Tongue (tissue), 2 donors: ENCODE data around the gene THSD7A. TPM values are rescaled to one million over a fixed set of nuclear protein-coding genes. Genes with fewer than 3 reads are reported as not detected.
A peak's percentile ranks its signal among the peaks of the same experiment; 100 is the strongest.

Source experiments
- DNase-seq: peaks from one replicate; pipeline ENCODE4 v3.0.0-alpha.2; 2015
- total RNA-seq: library from RNA; depleted of rRNA; stranded (reverse); fragments of >200 nt; gene quantifications from one replicate; pipeline ENCODE4 v1.2.3, GENCODE V29; 2014

THSD7A gene
- total RNA-seq, 1 donor from 2014 or later, result 10.6 TPM

DNA sequence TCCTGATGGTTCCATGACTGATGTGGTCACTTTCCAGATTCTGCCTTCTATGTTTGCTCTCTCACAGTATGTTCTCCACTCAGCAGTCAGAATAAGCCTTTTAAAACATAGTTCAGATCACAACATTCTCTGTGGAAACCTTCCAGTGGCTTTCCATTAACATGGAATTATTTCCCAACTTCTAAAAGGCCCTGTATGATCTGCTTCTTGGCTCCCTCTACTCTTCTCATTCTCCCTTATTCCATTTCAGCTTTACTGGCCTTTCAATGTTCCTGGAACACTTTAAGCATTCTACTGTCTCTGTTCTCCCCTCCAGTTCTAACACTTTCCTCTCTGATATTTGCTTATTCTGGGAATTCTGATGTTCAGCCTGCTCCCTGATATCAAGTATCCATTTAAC, 325.6 kb downstream of the THSD7A start:
- no peak for DNase-seq

DNA sequence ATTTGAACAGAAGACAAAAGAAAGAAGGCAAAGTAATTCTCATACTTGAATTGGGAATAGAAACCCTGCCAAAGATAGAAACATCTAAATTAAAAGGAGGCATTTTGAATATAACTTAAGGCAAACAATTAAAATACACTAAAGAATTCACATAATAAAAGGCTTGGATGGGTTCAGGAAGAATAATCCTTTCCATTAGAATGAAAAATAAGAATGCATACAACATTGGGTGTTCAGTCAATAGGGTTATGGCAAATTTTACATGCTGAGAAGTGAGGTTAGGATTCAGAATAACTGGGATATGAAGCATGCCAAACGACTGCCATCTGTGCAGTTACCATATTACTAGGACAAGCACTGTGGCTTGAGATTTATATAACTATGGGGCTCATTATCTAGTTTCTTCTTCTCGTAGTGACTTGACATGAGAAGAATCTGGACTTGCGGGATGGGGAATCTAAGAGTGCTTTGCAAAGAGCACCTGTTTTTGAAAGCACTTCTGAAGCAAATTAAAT, 326.5 kb downstream of the THSD7A start:
- DNase-seq, result no peak

DNA sequence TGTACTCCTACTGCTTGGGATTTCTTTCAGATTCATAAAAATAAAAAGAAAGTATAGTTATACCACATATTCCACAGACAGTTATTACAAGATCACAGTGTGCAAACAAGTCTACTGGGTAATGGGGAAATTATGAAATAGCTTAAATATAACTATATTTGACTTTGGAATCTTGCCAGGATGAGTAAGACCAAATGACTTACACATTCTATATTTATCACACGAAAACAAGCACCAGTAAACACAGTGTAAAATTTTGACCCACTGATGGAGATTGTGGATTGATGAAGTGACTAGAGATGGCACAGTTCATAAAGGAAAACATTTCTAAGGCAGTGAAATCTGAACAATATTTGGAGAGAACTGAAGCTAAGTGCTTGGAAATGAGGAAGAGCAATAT, 339.7 kb downstream of the THSD7A start:
- DNase-seq, result no peak

DNA sequence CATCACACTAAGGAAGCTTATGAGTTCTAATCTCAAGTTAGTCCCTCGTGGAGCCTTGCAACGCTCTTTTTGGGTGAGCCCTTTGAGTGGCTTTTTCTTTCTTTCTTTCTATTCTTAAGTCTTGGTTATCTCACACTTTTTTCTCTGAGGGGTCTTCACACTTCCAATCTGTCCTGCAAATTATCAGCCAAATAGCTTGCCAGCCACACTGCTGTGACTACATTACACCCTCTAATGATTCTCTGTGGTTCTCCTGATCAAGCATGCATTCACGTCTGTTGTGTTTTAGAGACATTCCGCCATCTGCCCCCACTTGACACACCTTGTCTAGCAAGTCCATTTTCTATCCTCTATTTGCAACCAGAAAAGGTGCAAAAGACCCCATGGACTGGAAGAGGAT, 340.2 kb downstream of the THSD7A start:
- DNase-seq, result no peak

DNA sequence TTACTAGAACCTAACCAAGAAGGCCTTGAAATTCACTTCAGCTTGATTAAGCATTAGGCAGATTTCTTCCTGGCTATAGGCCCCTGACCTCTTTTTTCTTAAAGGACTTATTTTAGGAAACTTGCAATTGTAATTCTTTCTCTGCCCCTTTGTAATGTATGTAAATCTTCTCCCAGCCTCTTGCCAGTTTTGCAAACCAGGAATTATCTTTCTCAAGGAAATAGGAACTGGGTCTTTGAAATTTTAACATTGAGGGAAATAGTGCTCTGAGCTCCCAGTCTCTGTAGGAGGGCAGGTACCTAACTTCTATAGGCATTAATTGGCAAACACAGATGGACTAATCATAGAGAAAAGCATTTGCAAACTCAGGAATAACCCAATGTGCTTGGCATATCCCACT, 342.7 kb downstream of the THSD7A start:
- DNase-seq, result no peak

DNA sequence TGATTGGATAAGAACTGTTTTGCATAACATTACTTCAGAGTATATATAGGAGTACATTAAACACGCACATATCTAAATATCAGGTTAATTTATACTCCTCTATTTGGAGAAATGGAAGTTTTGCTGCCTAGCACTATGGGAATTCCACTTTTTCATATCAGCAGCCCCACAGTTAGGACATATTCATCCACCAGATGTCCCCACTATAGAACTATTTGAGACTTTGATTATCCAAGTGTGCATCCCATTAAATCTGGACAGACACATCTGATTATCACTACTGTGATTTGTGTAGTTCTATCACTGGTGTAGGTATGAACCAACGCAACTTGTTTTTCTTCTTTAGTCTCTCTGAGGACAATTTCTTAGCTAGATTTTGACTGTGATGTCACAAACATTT, 345.7 kb downstream of the THSD7A start:
- DNase-seq, result no peak

DNA sequence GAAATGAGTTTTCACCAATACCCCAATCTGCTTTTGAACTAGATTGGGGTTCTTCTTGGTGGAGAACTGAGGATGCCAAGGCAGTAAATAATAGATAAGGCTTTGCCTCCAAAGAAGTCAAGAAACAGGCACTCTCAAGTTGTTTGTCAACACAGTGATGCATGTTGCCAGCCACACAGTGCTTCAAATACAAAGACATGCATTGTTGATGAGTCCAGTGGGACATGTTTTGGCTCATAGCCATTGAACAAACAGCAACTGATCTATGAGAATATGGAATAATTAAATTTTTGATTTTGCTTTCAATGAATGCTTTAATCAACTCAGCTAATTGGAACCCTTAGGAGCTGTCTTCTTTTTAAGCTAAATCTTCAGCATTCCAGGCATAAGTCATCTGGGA, 346.4 kb downstream of the THSD7A start:
- DNase-seq, result no peak

DNA sequence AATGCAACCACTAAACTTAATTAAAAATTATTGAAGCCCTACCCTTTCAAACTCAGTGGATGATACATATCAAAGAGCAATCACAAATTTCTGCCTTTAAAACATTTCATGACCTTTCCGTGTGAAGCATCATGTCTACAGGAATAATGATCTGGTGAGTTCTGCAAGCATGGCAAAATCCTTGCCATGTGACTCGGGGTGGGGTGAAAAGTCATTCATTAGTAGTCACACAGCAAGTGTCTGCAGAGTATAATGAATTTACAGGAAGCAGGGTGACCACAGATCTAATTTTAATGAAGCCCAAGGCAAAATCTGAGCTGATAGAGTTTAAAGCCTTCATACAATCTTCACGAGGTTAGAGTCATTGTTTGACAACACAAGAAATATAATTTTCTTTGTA, 351.9 kb downstream of the THSD7A start:
- no peak for DNase-seq

DNA sequence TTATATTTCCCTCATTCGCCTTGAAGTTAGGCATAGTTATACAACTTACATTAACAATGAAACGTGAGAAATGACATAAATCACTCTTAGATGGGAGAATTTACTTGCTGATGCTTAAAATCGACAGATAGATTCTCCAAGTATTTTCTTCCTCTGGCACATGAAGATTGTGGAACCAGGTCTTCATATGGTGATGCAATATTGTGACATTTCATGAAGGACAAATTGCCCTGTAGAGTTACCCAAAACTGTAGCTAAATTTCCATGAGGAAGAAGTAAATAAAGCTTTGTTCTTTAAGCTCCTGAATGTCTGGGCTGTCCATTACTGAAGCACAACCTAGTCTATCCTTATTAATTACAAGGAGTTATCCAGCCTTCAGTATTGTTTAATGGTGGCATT, 353.1 kb downstream of the THSD7A start:
- no peak for DNase-seq

DNA sequence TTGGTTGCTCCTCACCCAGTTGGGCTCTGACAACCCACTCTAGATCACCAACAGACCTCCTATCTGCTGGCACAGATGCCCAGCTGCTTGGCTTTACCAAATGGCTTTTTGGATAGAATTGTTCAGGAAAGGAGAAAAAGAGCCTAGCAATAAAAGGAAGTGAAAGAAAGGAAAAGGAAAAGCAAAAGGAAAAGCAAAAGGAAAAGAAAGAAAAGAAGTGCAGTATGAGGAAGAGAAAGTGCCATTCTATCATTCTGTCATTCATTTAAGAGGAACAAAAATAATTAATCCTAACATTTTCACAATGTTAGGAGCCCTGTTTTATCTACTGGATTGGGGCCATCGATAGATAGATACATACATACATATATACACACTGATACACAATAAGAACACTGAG, 353.6 kb downstream of the THSD7A start:
- no peak for DNase-seq

DNA sequence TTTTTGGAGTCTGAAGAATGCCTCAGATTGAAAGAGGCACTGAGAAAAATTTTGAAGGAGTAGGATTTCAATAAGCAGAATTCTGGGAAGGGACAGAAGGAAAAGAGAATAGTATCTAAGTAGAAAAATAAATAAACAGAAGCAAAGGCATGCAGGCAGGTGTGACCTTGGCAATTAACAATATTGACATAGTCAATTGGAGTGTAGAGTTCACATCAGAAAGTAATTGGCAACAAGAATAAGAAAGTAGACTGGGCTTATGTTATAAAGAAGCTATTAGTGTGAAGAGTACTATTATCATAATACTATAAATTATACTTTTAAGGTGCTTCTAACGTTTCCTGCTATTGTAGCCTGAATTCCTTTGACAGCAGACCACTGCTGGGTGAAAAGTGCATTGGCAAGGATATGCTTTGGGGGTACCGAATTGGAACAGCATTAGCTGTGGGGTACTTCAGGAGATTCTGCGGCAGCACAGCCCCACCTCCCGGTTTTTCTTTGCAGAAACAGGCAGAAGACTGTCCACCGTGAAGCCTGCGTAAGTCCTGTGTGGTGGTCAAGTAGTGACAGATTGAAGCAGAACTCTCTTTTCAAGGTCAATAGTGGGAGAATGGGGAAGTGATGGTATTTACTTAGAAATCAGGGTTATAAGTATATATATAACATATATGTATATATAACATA, 357.0 kb downstream of the THSD7A start:
- DNase-seq, result no peak

DNA sequence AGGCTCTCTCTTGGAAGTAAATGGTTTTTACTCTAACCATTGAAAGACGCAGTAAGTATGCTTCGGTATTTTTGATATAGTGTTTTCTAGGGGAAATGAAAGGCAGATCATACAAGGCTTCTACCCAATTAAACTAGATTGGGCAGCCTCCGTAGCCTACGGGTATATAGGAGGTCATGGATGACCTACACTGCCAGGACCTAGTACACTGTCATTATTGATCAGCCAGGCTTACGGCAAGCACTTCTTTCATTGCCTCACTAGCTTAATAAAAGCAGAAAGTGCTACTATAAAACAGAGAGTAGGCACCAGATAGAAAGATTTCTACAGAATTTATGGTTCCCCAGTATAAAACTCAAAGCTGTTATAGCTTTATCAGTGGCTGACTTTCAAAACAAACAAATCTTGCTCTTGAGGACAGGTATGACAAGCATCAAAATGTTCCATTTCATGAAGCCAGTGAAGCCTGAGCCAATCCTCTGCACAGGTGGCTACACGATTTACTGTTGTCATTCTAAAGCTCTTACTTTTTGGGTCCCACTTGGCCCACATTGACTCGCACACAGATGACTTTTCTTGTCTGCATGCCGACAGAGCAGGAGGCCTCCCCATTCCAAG, 358.1 kb downstream of the THSD7A start:
- DNase-seq, result no peak

DNA sequence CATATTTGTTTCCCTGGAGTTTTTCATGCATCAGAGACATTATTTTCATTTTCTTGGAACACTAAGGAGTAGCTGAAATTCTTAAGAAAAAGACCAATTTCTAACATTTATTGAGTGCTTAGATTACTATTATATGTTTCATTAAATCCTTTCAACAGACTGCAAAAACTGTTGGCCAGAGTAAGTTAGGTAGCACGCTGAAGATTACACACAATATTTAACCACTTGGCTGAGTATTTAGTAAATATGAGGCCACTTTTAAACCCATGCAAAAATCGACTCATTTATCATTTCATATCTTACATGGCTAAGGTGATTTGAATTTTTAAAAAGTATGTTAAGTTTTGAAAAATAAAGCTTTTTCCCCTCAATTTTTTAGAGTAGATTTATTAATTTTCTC, 358.8 kb downstream of the THSD7A start:
- DNase-seq, result no peak

DNA sequence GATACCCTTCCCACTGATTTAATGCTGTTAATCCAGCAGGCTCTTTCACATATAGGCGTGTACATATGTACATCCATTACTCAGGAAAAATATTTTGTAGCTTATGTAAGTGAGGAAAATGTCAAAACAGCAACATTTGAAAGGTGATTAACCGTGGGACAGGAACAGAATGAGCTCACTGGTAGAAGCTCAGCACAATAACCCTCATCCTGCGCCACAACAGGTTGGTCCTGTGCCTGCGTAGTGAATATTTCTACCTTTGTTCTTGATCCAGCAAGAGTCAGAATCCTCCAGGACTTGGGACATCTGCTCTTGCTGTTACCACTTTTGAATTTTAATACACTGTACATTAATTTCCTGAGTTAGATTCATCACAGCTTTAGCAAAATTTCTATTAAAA, 359.4 kb downstream of the THSD7A start:
- DNase-seq, result no peak

DNA sequence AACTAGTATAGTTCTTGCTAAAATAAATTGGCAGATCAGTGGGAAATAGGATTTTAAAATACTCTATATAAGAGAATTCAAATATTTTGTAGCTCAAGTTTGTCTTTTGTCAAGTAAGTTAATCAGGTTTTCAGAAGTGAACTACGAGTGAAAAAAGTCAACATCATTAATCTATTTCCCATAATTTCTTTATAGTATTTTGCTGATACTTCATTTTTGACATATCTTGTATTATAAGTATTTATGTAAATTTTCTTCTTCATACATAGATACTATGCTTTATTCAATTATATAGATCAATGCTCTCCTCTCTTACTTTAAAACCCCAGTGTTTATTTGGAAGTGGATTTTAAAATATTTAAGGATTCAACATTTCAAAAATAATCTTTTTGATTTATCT, 360.7 kb downstream of the THSD7A start:
- DNase-seq, result no peak

DNA sequence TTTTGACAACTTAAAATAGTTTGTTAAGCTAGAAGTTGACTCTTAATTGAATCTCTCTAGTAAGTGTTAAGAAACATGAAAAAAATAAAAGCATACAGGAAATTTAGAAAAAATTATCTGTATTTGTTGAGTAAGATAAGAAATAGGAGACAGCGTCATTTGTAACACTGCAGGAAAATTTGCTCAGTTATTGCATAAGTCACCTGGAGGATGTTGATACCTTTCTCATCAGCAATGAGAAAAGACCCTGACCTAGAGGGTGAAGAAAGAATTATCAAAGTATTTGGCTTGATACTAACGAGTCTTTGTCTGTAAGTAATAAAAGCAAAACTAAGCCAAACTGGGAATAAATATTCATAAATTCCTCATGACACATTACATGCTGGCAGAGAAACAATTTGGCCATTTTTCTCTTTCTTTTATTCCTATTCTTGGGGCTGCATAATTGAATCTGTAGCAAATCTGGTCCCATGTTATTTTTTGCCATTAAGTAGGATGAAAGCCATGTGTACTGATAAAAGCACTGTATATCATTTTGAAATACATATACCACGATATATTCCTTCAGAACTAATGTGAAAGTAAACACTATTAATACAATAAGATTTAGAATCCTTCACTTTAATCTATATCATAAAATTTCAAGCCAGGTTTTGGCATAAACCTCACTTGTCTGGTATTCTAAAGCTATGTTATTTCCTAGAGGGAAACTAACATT, 362.8 kb downstream of the THSD7A start:
- no peak for DNase-seq

DNA sequence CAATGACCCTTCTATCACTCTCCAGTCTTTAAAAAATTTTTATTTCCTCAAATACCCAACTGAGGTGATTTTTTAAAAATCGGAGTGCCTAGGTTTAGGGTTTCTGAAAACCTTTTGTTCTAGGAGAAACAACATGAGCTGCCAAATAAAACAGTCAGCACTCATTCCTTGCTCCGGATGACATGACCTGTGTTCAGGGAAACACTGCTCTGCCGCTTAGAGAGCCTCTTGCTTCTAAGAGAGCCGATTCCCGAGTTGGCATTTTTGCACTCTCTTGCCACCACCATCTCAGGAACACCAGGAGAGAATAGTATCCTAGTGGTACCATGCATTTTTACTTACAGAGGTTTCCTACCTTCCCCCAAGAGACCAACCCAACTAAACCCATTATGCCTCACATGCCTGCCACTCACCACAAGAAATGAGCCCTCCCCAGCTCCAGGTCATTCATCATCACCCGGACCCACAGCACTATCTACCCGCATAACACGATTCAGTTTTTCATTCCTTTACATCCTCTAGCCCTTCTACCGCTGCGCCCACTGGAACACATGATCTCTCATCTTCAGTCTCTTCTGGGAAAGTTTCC, 365.4 kb downstream of the THSD7A start:
- no peak for DNase-seq

DNA sequence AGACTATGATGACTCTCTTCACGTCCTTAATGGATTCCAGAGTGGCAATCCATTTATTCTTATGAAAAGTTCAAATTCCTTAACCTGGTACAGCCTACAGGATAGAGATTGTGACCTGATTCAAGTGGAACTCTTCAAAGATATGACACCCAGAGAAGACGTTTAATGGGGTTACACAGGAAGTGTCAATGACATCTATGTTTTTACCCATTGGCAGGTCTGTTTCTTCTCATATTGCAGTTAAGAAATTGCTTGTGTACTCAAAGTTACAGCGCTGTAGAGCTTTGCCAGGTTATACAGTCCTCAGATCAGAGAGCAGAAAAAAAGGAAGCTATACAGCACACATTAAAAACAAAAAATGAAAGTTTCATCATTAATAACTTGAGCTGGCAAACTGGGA, 367.4 kb downstream of the THSD7A start:
- no peak for DNase-seq

DNA sequence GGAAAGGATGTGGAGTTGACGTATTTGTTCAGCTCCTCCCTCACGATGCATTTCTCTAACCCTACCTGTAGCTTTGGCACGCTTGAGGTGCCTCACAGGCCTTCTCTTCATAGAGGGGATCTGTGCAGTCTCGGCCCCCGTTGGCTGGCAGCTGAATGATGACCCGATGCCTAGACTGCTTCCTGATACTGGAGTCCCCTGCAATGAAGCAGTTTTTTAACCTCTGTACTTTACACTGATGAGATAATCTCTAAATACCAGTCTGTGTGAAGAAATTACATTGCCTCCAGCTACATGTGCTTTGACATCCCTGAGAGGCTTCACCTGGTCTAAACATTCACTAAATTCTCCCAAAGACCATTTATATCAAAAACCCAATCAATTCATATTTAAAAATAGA, 370.1 kb downstream of the THSD7A start:
- DNase-seq, result no peak

DNA sequence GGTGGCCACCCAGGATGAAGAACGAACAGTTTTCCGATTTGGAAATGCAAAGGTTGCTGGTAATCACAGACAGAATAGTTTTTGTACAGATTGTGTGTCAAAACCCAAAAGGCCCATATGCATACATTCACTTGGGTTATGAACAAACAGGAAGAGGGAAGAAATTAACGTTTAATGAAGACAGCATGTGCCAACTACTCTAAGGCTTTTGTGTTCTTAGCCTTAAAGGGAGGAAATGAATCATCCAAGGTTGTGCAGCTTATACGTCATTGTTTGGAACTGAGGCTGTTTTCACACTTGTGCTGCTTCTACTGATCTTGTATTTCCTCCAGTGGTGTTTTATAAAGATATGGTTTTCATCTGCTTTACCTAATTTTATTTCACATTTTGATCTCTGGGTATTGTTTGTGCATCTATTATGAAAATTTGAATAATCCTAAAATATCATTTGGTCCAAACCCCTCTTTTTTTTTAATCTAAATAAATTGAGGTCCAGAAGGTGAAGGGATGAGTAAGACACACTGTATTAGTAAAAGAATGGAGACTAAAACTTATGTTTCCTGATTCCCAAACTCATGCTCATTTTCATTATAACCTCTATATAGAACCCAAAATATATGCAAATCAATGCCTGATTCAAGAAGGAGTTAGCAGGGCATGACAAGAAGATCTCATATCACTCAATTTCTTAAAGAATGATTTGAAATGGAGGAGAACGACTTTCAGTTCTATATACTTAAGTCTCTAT, 373.1 kb downstream of the THSD7A start:
- peak; percentile 21 for DNase-seq

DNA sequence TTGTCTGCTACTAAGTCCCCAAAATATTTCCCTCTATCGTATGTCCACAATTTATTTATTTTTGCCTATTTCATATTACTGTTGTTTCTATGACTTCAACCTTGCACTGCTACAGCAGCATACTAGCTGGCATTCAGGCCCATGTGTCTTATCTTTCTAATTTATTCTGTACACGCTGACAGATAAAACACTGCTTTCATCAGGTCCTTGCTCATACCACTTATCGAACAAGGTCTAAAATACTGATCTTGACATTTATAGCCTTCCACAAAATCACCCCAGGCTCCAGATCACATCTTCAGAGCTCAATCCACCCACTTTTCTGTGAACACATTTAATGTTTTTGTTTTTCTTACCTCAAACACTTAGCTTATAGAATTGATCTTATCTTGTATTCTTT, 374.6 kb downstream of the THSD7A start:
- DNase-seq, result no peak

DNA sequence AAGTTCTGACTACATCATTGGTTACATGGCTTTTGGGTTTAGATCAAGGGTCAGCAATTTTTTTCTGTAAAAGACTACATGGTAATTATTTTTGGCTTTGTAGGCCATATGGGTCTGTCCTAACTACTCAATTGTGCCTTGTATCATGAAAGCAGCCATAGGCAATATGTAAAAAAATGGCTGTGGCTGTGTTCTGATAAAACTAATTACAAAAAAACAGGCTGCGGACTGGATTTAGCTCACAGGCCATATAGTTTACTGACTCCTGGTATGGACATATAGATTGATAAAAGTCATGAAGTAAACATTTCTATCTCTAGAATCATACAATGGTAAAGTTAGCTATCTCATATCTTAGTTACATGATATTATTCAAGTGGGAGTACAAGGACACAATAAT, 375.4 kb downstream of the THSD7A start:
- DNase-seq, result no peak

DNA sequence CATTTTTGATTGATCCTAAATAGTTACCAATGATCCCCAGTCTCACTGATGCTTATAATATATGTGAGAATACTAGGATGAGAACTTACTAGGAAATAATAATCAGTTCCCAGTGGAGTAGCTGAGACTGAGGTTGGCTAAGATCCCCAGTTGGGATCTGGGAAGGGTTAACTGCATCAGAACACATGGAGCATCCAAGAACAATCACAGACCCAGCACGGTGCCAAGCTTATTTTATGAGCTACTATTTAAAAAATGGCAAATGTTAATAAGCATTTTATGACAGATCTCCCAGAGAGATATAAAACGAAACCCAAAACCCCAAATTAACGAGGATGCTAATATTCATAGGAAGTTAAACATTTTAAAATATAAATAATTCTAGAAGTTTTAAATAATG, 379.5 kb downstream of the THSD7A start:
- DNase-seq, result no peak
